GM12878 (cell line): ENCODE results near the gene UVRAG. TPM values are rescaled to one million over a fixed set of nuclear protein-coding genes. Genes with fewer than 3 reads are reported as not detected.

ENCODE experiments used
- ATAC-seq: fragments of 200-7000 bp; cut with Tn5 transposase; 3 replicates; pipeline ENCODE4 v1.9.1; 2020; ENCODE audit warnings: mild to moderate bottlenecking, moderate library complexity
- BruUV-seq: library from RNA; stranded (reverse); fragments of 400-500 nt; replicated peaks from 2 replicates; lab custom pipeline; 2021; lab: Mats Ljungman, UMichigan
- CTCF ChIA-PET: fragments of 300-600 bp; sonication (Branson Sonifier 250); formaldehyde crosslinking; extraction: SDS; loops from one replicate; lab custom pipeline; 2021; ENCODE audit warnings: inconsistent platforms; lab: Yijun Ruan, JAX
- POLR2A ChIA-PET: fragments of 350-600 bp; formaldehyde crosslinking; extraction: SDS; loops from one replicate; lab custom pipeline; 2021; ENCODE audit warnings: inconsistent platforms; lab: Charles Lee
- RAD21 ChIA-PET: fragments of 300-600 bp; sonication (Branson Sonifier 250); formaldehyde crosslinking; loops from one replicate; lab custom pipeline; 2023; ENCODE audit warnings: antibody characterized with exemption; ENCODE audit not compliant: unreplicated experiment; lab: Charles Lee
- SMC1A ChIA-PET: fragments of 300-600 bp; sonication (Branson Sonifier 250); formaldehyde crosslinking; loops from one replicate; lab custom pipeline; 2023; ENCODE audit not compliant: unreplicated experiment, uncharacterized antibody; lab: Charles Lee
- DNase-seq: peaks from one replicate; pipeline ENCODE4 v3.0.0-alpha.2; 2011; ENCODE audit warnings: low read depth, low spot score
- FAIRE-seq: peaks from 3 replicates; lab custom pipeline; 2011; peaks lifted over from hg19 to GRCh38; lab: Jason Lieb, UNC
- H2AFZ ChIP-seq: 2 replicates; pipeline ENCODE4 v1.6.0; 2011; ENCODE audit warnings: low read depth, low read length, control low read depth; ENCODE audit not compliant: control insufficient read depth
- H3K27ac ChIP-seq: 2 replicates; pipeline ENCODE4 v1.5.1; 2011; ENCODE audit warnings: control low read depth; ENCODE audit not compliant: control insufficient read depth, insufficient read depth
- H3K27me3 ChIP-seq, 2 experiments: replicated peaks in 1 of 2; 2 replicates each; pipeline versions ENCODE4 v1.6.0 to v1.6.1; 2011; ENCODE audit warnings: low read length in 1 of 2; ENCODE audit not compliant: control insufficient read depth in 2 of 2, insufficient read depth in 2 of 2
- H3K36me3 ChIP-seq, 2 experiments: 2 replicates each; pipeline ENCODE4 v1.5.1; 2011; ENCODE audit warnings: low read length in 1 of 2; ENCODE audit not compliant: control insufficient read depth in 2 of 2, insufficient read depth in 2 of 2
- H3K4me1 ChIP-seq: 2 replicates; pipeline ENCODE4 v1.6.1; 2011; ENCODE audit warnings: mild to moderate bottlenecking, low read length, moderate library complexity, mixed read lengths; ENCODE audit not compliant: control insufficient read depth, insufficient read depth
- H3K4me2 ChIP-seq: 2 replicates; pipeline ENCODE4 v1.6.0; 2011; ENCODE audit warnings: control low read depth; ENCODE audit not compliant: control insufficient read depth, insufficient read depth
- H3K4me3 ChIP-seq: fragments of 200-600 bp; sonication (generic); 2 replicates; pipeline ENCODE4 v1.5.1; 2016
- H3K79me2 ChIP-seq: 2 replicates; pipeline ENCODE4 v1.6.0; 2011; ENCODE audit warnings: low read length; ENCODE audit not compliant: control insufficient read depth, insufficient read depth
- H3K9ac ChIP-seq: 2 replicates; pipeline ENCODE4 v1.8.0; 2011; ENCODE audit warnings: low read length, control low read depth, mixed read lengths; ENCODE audit not compliant: control insufficient read depth, insufficient read depth
- H3K9me3 ChIP-seq: replicated peaks from 3 replicates; pipeline ENCODE4 v1.5.1; 2011; ENCODE audit warnings: mild to moderate bottlenecking, low read length; ENCODE audit not compliant: control insufficient read depth, insufficient read depth
- H4K20me1 ChIP-seq: 2 replicates; pipeline ENCODE4 v1.6.0; 2011; ENCODE audit not compliant: control insufficient read depth, insufficient read depth
- CHD1 ChIP-seq: IDR thresholded peaks from 2 replicates; pipeline ENCODE4 v1.6.1; 2012; ENCODE audit warnings: low read depth, low read length, improper control_type of control experiment
- CHD4 ChIP-seq: fragments of 200-600 bp; sonication (generic); IDR thresholded peaks from 2 replicates; pipeline ENCODE4 v1.6.1; 2016; ENCODE audit warnings: mild to moderate bottlenecking
- CUX1 ChIP-seq: IDR thresholded peaks from 2 replicates; pipeline ENCODE4 v1.6.1; 2012; ENCODE audit warnings: improper control_type of control experiment, low read depth, low read length; ENCODE audit not compliant: insufficient replicate concordance
- EGR1 ChIP-seq, 2 experiments: IDR thresholded peaks; 1 replicate in 1 of 2; 2 replicates in 1 of 2; pipeline ENCODE4 v1.6.1; 2011 to 2012; ENCODE audit warnings: low read depth in 2 of 2, low read length in 2 of 2, borderline replicate concordance in 1 of 2, mild to moderate bottlenecking in 1 of 2, moderate library complexity in 1 of 2
- GATAD2B ChIP-seq: fragments of 450-650 bp; conservative IDR thresholded peaks from 2 replicates; pipeline ENCODE4 v1.6.1; 2017; ENCODE audit warnings: low read depth, mild to moderate bottlenecking, moderate library complexity
- HDGF ChIP-seq: fragments of 450-650 bp; IDR thresholded peaks from 2 replicates; pipeline ENCODE4 v1.6.1; 2016; ENCODE audit warnings: antibody characterized with exemption
- KDM1A ChIP-seq: fragments of 200-600 bp; sonication (generic); IDR thresholded peaks from 2 replicates; pipeline ENCODE4 v1.6.1; 2016; ENCODE audit warnings: borderline replicate concordance
- MAX ChIP-seq: IDR thresholded peaks from 2 replicates; pipeline ENCODE4 v1.6.1; 2012; ENCODE audit warnings: low read depth, low read length, improper control_type of control experiment
- MYC ChIP-seq: IDR thresholded peaks from 2 replicates; pipeline ENCODE4 v1.6.1; 2011; ENCODE audit warnings: mild to moderate bottlenecking, low read length, moderate library complexity, inconsistent platforms; ENCODE audit not compliant: insufficient read depth, insufficient replicate concordance, insufficient read length, severe bottlenecking
- NFXL1 ChIP-seq: fragments of 450-650 bp; IDR thresholded peaks from 2 replicates; pipeline ENCODE4 v1.6.1; 2017; ENCODE audit warnings: antibody characterized with exemption, mild to moderate bottlenecking, borderline replicate concordance
- NR2C2 ChIP-seq: IDR thresholded peaks from 2 replicates; pipeline ENCODE4 v1.6.1; 2011; ENCODE audit warnings: borderline replicate concordance, low read depth; ENCODE audit not compliant: control insufficient read depth, insufficient read length
- NR2F1 ChIP-seq: fragments of 450-650 bp; conservative IDR thresholded peaks from 2 replicates; pipeline ENCODE4 v1.6.1; 2017; ENCODE audit warnings: mild to moderate bottlenecking
- STAT1 ChIP-seq: fragments of 450-650 bp; conservative IDR thresholded peaks from 2 replicates; pipeline ENCODE4 v1.6.1; 2014; ENCODE audit warnings: antibody characterized with exemption, mild to moderate bottlenecking
- SUPT20H ChIP-seq: IDR thresholded peaks from 2 replicates; pipeline ENCODE4 v1.6.1; 2011; ENCODE audit warnings: low read depth, mild to moderate bottlenecking, low read length, moderate library complexity, borderline replicate concordance; ENCODE audit not compliant: control insufficient read depth
- TAF1 ChIP-seq: IDR thresholded peaks from 2 replicates; pipeline ENCODE4 v1.6.1; 2011; ENCODE audit warnings: mild to moderate bottlenecking, low read depth, low read length, borderline replicate concordance
- WGBS: methylation state at CpG from one replicate; pipeline ENCODE4 v1.1.6; 2016; ENCODE audit warnings: low lambda C conversion rate; ENCODE audit not compliant: insufficient replicate concordance, insufficient coverage; ENCODE audit errors: missing lambda C conversion rate; 5-methylcytosine and 5-hydroxymethylcytosine counted together
- in situ Hi-C: fragments of 300-500 bp; cut with MboI; formaldehyde crosslinking; loops from 9 replicates; pipeline ENCODE4 v1.14.3; 2018; ENCODE audit warnings: mixed read lengths
- intact Hi-C: fragments of 100-400 bp; cut with micrococcal nuclease; formaldehyde crosslinking; loops from one replicate; pipeline ENCODE4 v1.14.2; 2022; ENCODE audit not compliant: unreplicated experiment
- polyA plus RNA-seq, 11 experiments: library from polyadenylated mRNA; depleted of rRNA in 4 of 11; unstranded in 6 of 11; stranded (reverse) in 5 of 11; fragments of >200 nt; fragmentation: Nextera tagmentation in 4 of 11; fragmentation: Illumina TruSeq in 1 of 11; extraction: Ambion mirVana in 4 of 11; extraction: Trizol in 1 of 11; gene quantifications; 1 replicate in 1 of 11; 2 replicates in 10 of 11; pipeline versions ENCODE4 v1.2.1 to v1.2.3, GENCODE V29; 2011 to 2016; ENCODE audit warnings: inconsistent platforms in 2 of 11, missing spikeins in 2 of 11, low read depth in 1 of 11
- total RNA-seq, 4 experiments: library from RNA; depleted of rRNA in 3 of 4; stranded (reverse); fragments of >200 nt in 3 of 4; fragmentation: Illumina TruSeq in 1 of 4; extraction: Trizol in 1 of 4; gene quantifications; 2 replicates each; pipeline versions ENCODE4 v1.2.1 to v1.2.3, GENCODE V29; 2013 to 2021
- TF ChIP-seq, protein P1 (sequence below): fragments of 450-650 bp; conservative IDR thresholded peaks from 2 replicates; pipeline ENCODE4 v1.6.1; 2017; ENCODE audit warnings: mild to moderate bottlenecking, moderate library complexity

UVRAG gene
- total and polyA plus RNA-seq, 10 of the 15 experiments (the other 5 are each of a cell fraction or from before 2014, with no cell fraction given) = 7.0 to 43.4 (median 37.0) TPM

- no peak overlapping the region for H2AFZ ChIP-seq
- H3K27ac ChIP-seq = no peak overlapping the region
- no peaks in the 10 kb centered on the region for H3K79me2 ChIP-seq
- POLR2A ChIA-PET = no interaction called here
- H3K4me3 ChIP-seq = no peak overlapping the region
- H3K9me3 ChIP-seq = no peaks in the 10 kb centered on the region
- SMC1A ChIA-PET = no interaction called here
- RAD21 ChIA-PET = no interaction called here
- no peaks in the 10 kb centered on the region for H3K36me3 ChIP-seq
- FAIRE-seq (no peak), DNase-seq (no peak), ATAC-seq (no peak)
- CTCF ChIA-PET = no interaction called here
- 56% methylated on average over 15 of the region's 15 CpGs for WGBS
- BruUV-seq = no TSS peak
- TF ChIP-seq, protein P1, sequence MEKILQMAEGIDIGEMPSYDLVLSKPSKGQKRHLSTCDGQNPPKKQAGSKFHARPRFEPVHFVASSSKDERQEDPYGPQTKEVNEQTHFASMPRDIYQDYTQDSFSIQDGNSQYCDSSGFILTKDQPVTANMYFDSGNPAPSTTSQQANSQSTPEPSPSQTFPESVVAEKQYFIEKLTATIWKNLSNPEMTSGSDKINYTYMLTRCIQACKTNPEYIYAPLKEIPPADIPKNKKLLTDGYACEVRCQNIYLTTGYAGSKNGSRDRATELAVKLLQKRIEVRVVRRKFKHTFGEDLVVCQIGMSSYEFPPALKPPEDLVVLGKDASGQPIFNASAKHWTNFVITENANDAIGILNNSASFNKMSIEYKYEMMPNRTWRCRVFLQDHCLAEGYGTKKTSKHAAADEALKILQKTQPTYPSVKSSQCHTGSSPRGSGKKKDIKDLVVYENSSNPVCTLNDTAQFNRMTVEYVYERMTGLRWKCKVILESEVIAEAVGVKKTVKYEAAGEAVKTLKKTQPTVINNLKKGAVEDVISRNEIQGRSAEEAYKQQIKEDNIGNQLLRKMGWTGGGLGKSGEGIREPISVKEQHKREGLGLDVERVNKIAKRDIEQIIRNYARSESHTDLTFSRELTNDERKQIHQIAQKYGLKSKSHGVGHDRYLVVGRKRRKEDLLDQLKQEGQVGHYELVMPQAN = no peak
- TF ChIP-seq MAX (no peak), NFXL1 (no peak), EGR1 (IDR thresholded peaks at IDR 0.05; ENCODE audit: borderline replicate concordance in 1 of 2, low read depth in 2 of 2, low read length in 2 of 2) (no peak), TAF1 (no peak), STAT1 (no peak), CUX1 (no peak), GATAD2B (no peak), CHD1 (no peak), NR2C2 (no peak), HDGF (no peak), NR2F1 (no peak), KDM1A (no peak), SUPT20H (no peak), MYC (no peak), CHD4 (no peak)
- peaks cover 4% of the 10 kb centered on the region; the same call in 1 of the 2 replicates for H3K4me1 ChIP-seq
- no peaks in the 10 kb centered on the region for H4K20me1 ChIP-seq
- intact Hi-C loops (no loop called here), in situ Hi-C loops (no loop called here)
- no peak overlapping the region for H3K4me2 ChIP-seq
- no peak overlapping the region for H3K9ac ChIP-seq
- no peaks in the 10 kb centered on the region; a peak in 1 of 4 replicates for H3K27me3 ChIP-seq
Observed at GRCh38 chr11:76162336-76163288, 347.6 kb downstream of the UVRAG start.
